Erythroblast (primary cell): Measurements from ENCODE around the gene TUFT1.

Experiments used
- GATA1 ChIP-seq: IDR thresholded peaks from 2 replicates; pipeline ENCODE4 v1.6.1; 2011; ENCODE audit warnings: low read depth, mild to moderate bottlenecking, control low read depth, low read length, moderate library complexity
- POLR2A ChIP-seq: IDR thresholded peaks from 2 replicates; pipeline ENCODE4 v1.6.1; 2011; ENCODE audit warnings: mild to moderate bottlenecking, low read length

GRCh38 chr1:151619489-151620093 is 79.5 kb downstream of the TUFT1 start:
- no peak for TF ChIP-seq POLR2A
- no peak for TF ChIP-seq GATA1
